Lower lobe of right lung (tissue), 2 donors: ENCODE data around the gene PIGU. TPM values are rescaled to one million over a fixed set of nuclear protein-coding genes. Genes with fewer than 3 reads are reported as not detected.

Experiments
- ATAC-seq, 2 donors: fragments of 200-7000 bp; cut with Tn5 transposase; one replicate each; pipeline ENCODE4 v1.9.1; 2020 to 2022; ENCODE audit warnings: mild to moderate bottlenecking in 2 of 2, moderate library complexity in 2 of 2
- DNase-seq: peaks from one replicate; pipeline ENCODE4 v3.0.0-alpha.2; 2020
- H3K27ac ChIP-seq: fragments of 200-600 bp; one replicate; pipeline ENCODE4 v1.8.0; 2022
- H3K27me3 ChIP-seq: fragments of 200-600 bp; one replicate; pipeline ENCODE4 v1.8.0; 2022; ENCODE audit warnings: low read depth
- H3K36me3 ChIP-seq: fragments of 200-600 bp; one replicate; pipeline ENCODE4 v1.8.0; 2022; ENCODE audit warnings: mild to moderate bottlenecking
- H3K4me1 ChIP-seq: fragments of 200-600 bp; one replicate; pipeline ENCODE4 v1.8.0; 2022
- H3K4me3 ChIP-seq: fragments of 200-600 bp; one replicate; pipeline ENCODE4 v1.8.0; 2022; ENCODE audit warnings: mild to moderate bottlenecking
- H3K9me3 ChIP-seq: fragments of 200-600 bp; one replicate; pipeline ENCODE4 v1.8.0; 2022
- intact Hi-C: fragments of 100-400 bp; cut with DNase I; formaldehyde crosslinking; loops from one replicate; pipeline ENCODE4 v1.11.0; 2022
- total RNA-seq: library from RNA; stranded (reverse); fragmentation: NEBNext Ultra II Directional; extraction: Animal tissue kit (Norgen Biotek cat#: 25700); gene quantifications from one replicate; pipeline ENCODE4 v1.2.1, GENCODE V29; 2021
- TF ChIP-seq, protein P1 (sequence below): fragments of 200-600 bp; IDR thresholded peaks from one replicate; pipeline ENCODE4 v1.8.0; 2022; ENCODE audit warnings: antibody characterized with exemption, mild to moderate bottlenecking
- donor health status: DM: no; HTN: yes; CAD: no; lungs with severe emphysema.

Gene PIGU
- total RNA-seq, 1 donor from 2014 or later, result 13.8 TPM

DNA sequence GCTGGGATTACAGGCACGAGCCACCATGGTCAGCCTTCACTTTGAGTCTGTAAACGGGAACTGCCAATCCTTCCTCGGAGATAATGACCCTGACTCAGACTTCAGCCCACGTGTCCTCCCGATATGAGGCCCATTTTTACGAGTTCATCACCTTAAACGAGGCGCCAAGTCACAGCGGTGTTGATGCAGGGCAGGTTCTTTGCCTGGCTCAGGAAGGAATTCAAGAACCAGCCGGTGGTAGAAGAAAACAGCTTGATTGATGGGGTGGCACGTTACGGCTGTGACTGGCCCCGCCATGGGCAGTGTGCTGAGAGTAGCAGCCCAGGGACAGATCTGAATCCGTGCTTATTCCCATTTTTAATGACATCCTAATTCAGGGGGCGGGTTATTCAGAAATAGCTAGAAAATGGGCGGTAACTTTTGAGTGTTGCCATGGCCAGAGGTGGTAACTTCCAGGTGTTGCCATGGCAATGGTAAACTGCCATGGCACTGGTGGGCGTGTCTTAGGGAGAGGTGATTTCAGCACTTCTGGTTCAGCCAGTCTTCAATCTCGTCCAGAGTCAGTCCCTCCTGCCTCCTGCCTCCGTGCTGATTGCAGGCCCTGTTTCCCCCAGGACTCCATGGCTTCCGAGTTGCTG is 127.5 kb downstream of the PIGU start:
- no peak for DNase-seq
- Histone ChIP-seq H3K4me3 (no peak overlapping the region), H3K9me3 (no peaks in the 10 kb centered on the region), H3K27me3 (no peaks in the 10 kb centered on the region), H3K36me3 (no peaks in the 10 kb centered on the region), H3K27ac (no peak overlapping the region), H3K4me1 (peaks cover 12% of the 10 kb centered on the region)
- intact Hi-C loops, result no loop called here
- TF ChIP-seq, protein P1, sequence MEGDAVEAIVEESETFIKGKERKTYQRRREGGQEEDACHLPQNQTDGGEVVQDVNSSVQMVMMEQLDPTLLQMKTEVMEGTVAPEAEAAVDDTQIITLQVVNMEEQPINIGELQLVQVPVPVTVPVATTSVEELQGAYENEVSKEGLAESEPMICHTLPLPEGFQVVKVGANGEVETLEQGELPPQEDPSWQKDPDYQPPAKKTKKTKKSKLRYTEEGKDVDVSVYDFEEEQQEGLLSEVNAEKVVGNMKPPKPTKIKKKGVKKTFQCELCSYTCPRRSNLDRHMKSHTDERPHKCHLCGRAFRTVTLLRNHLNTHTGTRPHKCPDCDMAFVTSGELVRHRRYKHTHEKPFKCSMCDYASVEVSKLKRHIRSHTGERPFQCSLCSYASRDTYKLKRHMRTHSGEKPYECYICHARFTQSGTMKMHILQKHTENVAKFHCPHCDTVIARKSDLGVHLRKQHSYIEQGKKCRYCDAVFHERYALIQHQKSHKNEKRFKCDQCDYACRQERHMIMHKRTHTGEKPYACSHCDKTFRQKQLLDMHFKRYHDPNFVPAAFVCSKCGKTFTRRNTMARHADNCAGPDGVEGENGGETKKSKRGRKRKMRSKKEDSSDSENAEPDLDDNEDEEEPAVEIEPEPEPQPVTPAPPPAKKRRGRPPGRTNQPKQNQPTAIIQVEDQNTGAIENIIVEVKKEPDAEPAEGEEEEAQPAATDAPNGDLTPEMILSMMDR, result no peak
- peak; percentile 42 to 64 for ATAC-seq

DNA sequence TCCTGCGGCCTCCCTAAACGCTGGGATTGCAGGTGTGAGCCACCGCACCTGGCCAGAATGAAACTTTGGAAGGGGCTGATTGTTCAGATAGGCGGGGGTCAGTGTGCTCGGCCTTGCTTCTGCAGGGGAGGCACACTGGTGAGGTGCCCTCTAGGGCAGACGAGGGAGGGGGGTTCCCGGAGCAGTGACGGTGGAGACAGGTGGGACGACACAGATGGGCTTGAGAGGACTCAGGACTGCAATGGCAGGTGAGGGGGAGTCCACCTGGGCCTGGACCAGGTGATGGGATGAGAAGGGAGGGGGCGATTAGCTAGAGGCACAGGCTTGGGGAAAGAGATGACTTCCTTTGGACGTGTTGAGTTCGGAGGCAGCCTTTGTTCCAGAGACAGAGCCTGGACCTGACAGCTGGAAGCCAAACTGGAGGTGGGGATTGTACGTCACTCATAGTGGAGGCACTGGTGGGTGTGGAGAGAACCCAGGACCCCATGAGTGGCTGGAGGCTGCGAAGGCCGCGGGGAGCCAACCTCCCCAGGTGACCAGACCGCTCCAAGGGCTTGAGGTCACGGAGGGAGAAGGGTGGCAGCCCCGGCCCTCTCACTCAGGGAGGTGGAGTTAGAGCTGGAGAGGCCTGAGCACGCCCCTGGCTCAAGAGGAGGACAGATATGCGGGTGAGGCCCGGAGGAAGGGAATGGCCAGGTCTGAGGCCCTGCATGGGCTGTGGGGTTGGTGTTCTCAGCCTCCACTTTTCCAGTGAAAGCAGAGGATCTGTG is 128.9 kb downstream of the PIGU start:
- no peaks in the 10 kb centered on the region for H3K4me1 ChIP-seq
- no peaks in the 10 kb centered on the region for H3K27me3 ChIP-seq
- intact Hi-C loops, result no loop called here
- peak; percentile 36 for DNase-seq
- no peak overlapping the region for H3K4me3 ChIP-seq
- no peaks in the 10 kb centered on the region for H3K36me3 ChIP-seq
- no peaks in the 10 kb centered on the region for H3K9me3 ChIP-seq
- TF ChIP-seq, protein P1, result no peak
- ATAC-seq, result peak in 1 of 2 donors; percentile 17
- no peak overlapping the region for H3K27ac ChIP-seq

DNA sequence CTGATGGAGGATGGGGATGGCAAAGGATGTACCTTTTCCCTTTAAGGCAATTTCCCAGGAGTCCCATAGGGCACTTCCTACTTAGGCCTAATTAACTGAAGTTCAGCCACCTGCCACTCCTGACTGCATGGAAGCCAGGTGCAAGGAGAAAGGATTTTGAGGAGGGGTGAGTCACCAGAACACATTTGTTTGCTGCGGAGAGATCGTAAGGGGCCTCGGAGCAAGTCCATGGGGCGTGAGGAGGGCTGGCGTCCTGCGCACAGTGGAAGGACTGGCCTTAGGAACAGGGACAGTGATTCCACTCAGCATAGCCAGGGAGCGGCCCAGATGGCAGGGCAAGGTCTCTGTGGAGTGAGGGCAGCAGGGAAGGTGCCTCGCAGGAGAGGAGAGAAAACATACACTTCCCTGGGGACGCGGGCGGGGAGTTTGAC is 130.1 kb downstream of the PIGU start:
- Histone ChIP-seq H3K36me3 (peaks cover 8% of the 10 kb centered on the region), H3K27me3 (no peaks in the 10 kb centered on the region), H3K27ac (no peak overlapping the region), H3K4me1 (no peaks in the 10 kb centered on the region), H3K9me3 (no peaks in the 10 kb centered on the region), H3K4me3 (no peak overlapping the region)
- intact Hi-C loops, result no loop called here
- DNase-seq (no peak), ATAC-seq (no peak)
- TF ChIP-seq, protein P1, result no peak

DNA sequence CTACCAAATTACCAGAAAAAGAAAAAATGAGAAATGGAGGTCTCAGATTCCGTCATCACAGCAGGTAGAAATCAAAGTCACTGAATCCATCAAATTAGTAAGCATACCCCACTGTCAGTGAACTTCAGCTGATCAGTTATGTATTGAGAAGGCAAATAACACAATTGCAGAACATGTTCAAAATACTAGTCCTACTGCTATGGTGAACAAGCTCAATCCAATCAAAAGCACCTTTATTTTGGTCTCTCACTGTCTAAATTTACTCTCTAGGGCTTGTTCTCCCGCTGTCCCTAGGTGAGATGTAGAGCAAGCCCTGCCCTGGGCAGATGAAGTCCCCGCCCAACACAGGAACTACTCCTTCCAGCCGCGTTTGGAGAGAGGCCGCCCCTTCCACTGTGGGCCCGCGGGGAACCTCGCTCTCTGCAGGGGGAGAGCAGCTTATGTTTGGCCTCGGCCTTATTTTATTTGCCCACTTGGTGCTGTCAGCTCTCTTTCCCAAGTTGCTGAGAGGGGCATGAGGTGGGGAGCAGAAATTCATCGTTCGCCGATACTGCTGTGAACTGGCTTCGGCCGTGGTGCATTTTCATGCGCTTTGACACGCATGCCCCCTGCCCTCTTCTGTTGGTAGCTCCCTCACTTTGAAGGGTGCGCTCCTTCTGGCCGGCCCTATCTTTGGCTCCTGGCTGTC is 132.6 kb downstream of the PIGU start:
- Histone ChIP-seq H3K27me3 (no peaks in the 10 kb centered on the region), H3K9me3 (no peaks in the 10 kb centered on the region), H3K27ac (no peak overlapping the region), H3K4me3 (peak overlapping the region; percentile 25), H3K36me3 (peaks cover 34% of the 10 kb centered on the region), H3K4me1 (no peaks in the 10 kb centered on the region)
- DNase-seq (peak; percentile 44), ATAC-seq (peak; percentile 50 to 80)
- TF ChIP-seq, protein P1, result no peak
- intact Hi-C loops, result no loop called here

DNA sequence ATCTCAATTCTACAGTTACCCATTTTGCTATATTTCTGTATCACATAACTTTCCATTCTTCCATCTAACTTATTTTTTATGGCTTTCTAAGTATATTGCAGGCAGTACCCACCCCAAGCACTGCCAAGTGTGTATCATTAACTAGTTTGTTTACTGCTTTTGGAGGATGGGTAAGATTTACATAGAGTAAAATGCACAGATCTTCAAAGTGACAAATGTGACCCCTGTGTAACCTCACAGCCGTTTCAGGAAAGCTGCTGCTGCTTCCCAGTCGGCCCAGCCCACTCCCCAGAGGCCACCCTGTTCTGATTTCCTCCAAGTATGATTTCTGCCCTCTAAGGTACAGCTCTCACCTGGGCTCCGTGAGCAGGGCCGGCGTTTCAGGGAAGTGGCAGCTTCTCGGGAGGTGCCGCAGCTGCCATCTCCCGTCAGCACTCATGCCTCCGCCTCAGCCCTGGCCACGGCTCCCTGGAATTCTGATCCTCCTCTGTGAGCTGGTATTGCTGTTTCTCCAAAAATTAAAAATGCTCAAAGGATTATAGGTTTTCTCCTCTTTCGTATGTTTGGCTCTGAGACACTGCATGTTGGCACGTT is 133.3 kb downstream of the PIGU start:
- no peak for ATAC-seq
- no peak overlapping the region for H3K27ac ChIP-seq
- H3K36me3 ChIP-seq, result peaks cover 40% of the 10 kb centered on the region
- no peaks in the 10 kb centered on the region for H3K4me1 ChIP-seq
- no peaks in the 10 kb centered on the region for H3K9me3 ChIP-seq
- H3K27me3 ChIP-seq, result no peaks in the 10 kb centered on the region
- TF ChIP-seq, protein P1, result no peak
- intact Hi-C loops, result no loop called here
- no peak for DNase-seq
- no peak overlapping the region for H3K4me3 ChIP-seq
